ENCODE results near the gene CCDC122. TPM values are rescaled to one million over a fixed set of nuclear protein-coding genes. Genes with fewer than 3 reads are reported as not detected.

The CCDC122 gene
- total RNA-seq, 2 experiments from 2014 or later, result 1.6 to 2.1 TPM

GRCh38 chr13:43792076-43792881 lies 87.3 kb downstream of the CCDC122 start:
- H3K4me1 Mint-ChIP-seq (ENCODE audit: low read depth), result peaks cover 5% of the 10 kb centered on the region
- no peaks in the 10 kb centered on the region for H3K36me3 Mint-ChIP-seq (ENCODE audit: low read depth)
- H3K27me3 Mint-ChIP-seq, result peaks cover 41% of the 10 kb centered on the region
- intact Hi-C loops (cut with micrococcal nuclease), result loop anchor here (10.0 kb wide), 1 partner anchor 827 kb away; no protein-coding TSS in a partner anchor
- ChIA-PET CTCF (interaction anchor here (1.9 to 4.7 kb wide), 2 partner anchors 9 to 12 kb away, joined by 4 to 23 read pairs; no protein-coding TSS in a partner anchor), POLR2A (interaction anchor here (0.7 kb wide), 1 partner anchor 692 kb away, joined by 3 read pairs; no protein-coding TSS in a partner anchor)
- no peaks in the 10 kb centered on the region for H3K9me3 Mint-ChIP-seq
- H3K4me3 Mint-ChIP-seq, result no peak overlapping the region
- no peak overlapping the region for H3K27ac Mint-ChIP-seq
- ATAC-seq, result no peak
- TF ChIP-seq CTCF (IDR thresholded peaks at IDR 0.05), result no peak
- no peak for DNase-seq

- intact Hi-C loops (cut with micrococcal nuclease), result no loop called here
- DNase-seq, result no peak
- peak overlapping the region; percentile 57 for H3K4me3 Mint-ChIP-seq
- no peaks in the 10 kb centered on the region for H3K9me3 Mint-ChIP-seq
- no peak for ATAC-seq
- H3K36me3 Mint-ChIP-seq (ENCODE audit: low read depth), result no peaks in the 10 kb centered on the region
- peaks cover 47% of the 10 kb centered on the region for H3K27me3 Mint-ChIP-seq
- H3K27ac Mint-ChIP-seq, result no peak overlapping the region
- no peak for TF ChIP-seq CTCF (IDR thresholded peaks at IDR 0.05)
- H3K4me1 Mint-ChIP-seq (ENCODE audit: low read depth), result peaks cover 4% of the 10 kb centered on the region
- CTCF ChIA-PET, result no interaction called here
- POLR2A ChIA-PET, result interaction anchor here (0.7 to 0.8 kb wide), 2 partner anchors 179 to 1415 kb away, joined by 3 read pairs; no protein-coding TSS in a partner anchor
These were observed 91.5 kb downstream of the CCDC122 start for GRCh38 chr13:43787997-43788396.

GRCh38 chr13:43787518-43787891 lies 92.0 kb downstream of the CCDC122 start:
- DNase-seq (no peak), ATAC-seq (no peak)
- H3K9me3 Mint-ChIP-seq, result no peaks in the 10 kb centered on the region
- no peaks in the 10 kb centered on the region for H3K36me3 Mint-ChIP-seq (ENCODE audit: low read depth)
- ChIA-PET POLR2A (interaction anchor here (0.7 to 0.8 kb wide), 2 partner anchors 178 to 1415 kb away, joined by 3 read pairs; no protein-coding TSS in a partner anchor), CTCF (no interaction called here)
- TF ChIP-seq CTCF (IDR thresholded peaks at IDR 0.05), result no peak
- peaks cover 4% of the 10 kb centered on the region for H3K4me1 Mint-ChIP-seq (ENCODE audit: low read depth)
- no peak overlapping the region for H3K27ac Mint-ChIP-seq
- H3K27me3 Mint-ChIP-seq, result peaks cover 50% of the 10 kb centered on the region
- intact Hi-C loops (cut with micrococcal nuclease), result no loop called here
- H3K4me3 Mint-ChIP-seq, result peak overlapping the region; percentile 57

- POLR2A ChIA-PET, result no interaction called here
- H3K4me1 Mint-ChIP-seq (ENCODE audit: low read depth), result peaks cover 4% of the 10 kb centered on the region
- TF ChIP-seq CTCF (IDR thresholded peaks at IDR 0.05), result no peak
These were observed 92.6 kb downstream of the CCDC122 start, which contains the start of gene ENOX1 for GRCh38 chr13:43786766-43787517. ENOX1 (minus strand) TSS chr13:43786972.

More at GRCh38 chr13:43786766-43787517, 92.6 kb downstream of the CCDC122 start, which contains the start of gene ENOX1:
- CTCF ChIA-PET, result interaction anchor here (1.4 kb wide), 1 partner anchor 18 kb away, joined by 4 read pairs; no protein-coding TSS in a partner anchor
- Mint-ChIP-seq H3K4me3 (peak within 1 kb of the TSS; percentile 67), H3K9me3 (no peaks in the 10 kb centered on the region), H3K27me3 (peaks cover 47% of the 10 kb centered on the region), H3K36me3 (ENCODE audit: low read depth) (no peaks in the 10 kb centered on the region), H3K27ac (no peak within 1 kb of the TSS)
- ATAC-seq, result peak; percentile 65
- intact Hi-C loops (cut with micrococcal nuclease), result no loop called here
- DNase-seq, result peak; percentile 30
